Measurements from ENCODE around the gene GZMM.

The GZMM gene

DNA sequence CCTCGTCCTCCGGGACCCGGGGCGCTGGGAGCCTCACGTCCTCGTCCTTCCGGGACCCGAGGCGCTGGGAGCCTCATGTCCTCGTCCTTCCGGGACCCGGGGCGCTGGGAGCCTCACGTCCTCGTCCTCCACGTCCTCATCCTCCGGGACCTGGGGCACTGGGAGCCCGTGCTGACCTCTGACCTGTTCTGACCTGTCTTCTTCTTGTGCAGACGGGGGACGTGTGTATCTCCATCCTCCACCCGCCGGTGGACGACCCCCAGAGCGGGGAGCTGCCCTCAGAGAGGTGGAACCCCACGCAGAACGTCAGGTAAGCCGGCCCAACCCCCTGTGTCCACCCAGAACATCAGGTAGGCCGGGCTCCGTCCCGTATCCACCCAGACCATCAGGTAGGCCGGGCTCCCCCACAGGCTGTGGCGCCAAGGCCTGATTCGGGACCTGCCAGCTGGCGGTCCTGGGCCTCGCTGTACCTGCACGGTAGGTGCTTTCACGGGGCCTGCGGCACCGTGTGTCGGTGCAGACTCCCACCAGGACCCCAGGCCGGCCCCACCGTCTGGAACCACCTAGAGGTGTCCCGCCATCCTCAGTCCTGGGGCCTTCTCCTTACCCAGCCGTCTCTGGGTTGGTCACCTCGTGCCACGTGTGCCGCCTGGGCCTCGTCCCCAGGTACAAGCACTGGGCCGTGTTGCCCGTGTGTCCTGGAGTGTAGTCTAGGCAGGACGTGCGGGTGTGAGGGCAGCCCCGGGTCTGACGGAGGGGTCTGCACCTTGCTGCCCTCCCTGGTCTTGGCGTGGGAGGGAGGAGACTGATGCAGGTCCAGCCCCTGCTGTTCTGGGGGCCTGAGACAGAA is 7.6 kb upstream of the GZMM start:
- no peak overlapping the region for H3K4me3 ChIP-seq (ENCODE audit: low read depth, low read length)
- TF ChIP-seq, protein P1, sequence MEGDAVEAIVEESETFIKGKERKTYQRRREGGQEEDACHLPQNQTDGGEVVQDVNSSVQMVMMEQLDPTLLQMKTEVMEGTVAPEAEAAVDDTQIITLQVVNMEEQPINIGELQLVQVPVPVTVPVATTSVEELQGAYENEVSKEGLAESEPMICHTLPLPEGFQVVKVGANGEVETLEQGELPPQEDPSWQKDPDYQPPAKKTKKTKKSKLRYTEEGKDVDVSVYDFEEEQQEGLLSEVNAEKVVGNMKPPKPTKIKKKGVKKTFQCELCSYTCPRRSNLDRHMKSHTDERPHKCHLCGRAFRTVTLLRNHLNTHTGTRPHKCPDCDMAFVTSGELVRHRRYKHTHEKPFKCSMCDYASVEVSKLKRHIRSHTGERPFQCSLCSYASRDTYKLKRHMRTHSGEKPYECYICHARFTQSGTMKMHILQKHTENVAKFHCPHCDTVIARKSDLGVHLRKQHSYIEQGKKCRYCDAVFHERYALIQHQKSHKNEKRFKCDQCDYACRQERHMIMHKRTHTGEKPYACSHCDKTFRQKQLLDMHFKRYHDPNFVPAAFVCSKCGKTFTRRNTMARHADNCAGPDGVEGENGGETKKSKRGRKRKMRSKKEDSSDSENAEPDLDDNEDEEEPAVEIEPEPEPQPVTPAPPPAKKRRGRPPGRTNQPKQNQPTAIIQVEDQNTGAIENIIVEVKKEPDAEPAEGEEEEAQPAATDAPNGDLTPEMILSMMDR (IDR thresholded peaks at IDR 0.05; ENCODE audit: control insufficient read depth, extremely low read depth, insufficient read depth): no peak
- DNase-seq (ENCODE audit: low read depth): no peak

DNA sequence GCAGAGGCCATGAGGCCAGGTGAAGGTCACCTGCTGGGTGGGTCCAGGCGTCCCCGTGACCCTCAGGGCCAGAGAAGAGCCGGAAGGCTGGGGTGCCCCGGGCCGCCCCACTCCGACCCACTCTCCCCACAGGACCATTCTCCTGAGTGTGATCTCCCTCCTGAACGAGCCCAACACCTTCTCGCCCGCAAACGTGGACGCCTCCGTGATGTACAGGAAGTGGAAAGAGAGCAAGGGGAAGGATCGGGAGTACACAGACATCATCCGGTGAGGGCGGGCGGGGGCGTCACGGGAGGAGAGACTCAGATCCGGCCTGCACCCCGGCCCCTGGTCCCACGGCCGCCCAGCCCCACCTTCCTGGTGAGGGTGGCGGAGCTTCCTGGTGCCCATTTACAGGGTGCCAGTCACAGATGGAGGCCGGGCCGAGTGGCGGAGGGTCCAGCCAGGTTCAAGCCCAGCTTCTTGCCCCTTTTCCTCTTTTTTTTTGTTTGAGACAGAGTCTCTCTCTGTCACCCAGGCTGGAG is 6.9 kb upstream of the GZMM start:
- no peak for DNase-seq (ENCODE audit: low read depth)
- TF ChIP-seq, protein P1 (IDR thresholded peaks at IDR 0.05; ENCODE audit: control insufficient read depth, extremely low read depth, insufficient read depth): no peak

DNA sequence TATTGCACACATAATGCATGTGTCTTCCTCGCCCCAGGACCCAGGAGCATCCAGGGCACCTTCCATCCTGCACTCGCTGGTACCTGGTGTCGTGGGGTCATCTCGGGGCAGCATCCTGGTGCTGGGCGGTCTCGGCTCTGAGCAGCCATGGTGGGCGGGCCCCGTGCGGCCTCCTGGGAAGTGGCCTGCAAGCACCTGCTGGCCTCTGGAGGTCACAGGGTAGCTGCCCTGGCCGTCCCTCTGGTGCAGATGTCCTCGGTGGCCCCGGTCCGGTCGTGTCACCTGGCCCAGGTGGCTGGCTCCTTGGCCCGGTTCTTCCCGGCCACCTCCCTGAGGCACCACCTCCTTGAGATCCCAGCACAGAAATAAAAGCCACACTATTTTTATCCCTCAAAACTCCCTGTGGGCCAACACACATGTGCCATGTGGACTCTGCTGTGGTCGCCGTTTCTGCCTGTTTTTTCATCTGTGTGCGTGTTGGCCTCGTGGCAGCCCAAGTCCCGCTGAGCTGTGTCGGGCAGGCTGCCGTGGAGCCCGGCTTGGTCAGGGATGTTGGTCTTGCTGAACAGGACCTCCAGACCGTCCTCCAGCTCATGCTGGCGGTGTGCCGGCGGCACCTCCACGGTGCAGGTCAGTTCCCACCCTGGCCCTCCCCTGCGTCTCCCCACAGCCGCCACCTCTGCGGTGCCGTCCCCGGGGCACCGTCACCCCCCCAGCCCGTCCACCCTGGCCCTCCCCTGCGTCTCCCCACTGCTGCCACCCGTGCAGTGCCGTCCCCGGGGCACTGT is 5.0 kb upstream of the GZMM start:
- TF ChIP-seq, protein P1 (IDR thresholded peaks at IDR 0.05; ENCODE audit: control insufficient read depth, extremely low read depth, insufficient read depth): no peak
- no peak for DNase-seq (ENCODE audit: low read depth)
- no peak overlapping the region for H3K4me3 ChIP-seq (ENCODE audit: low read depth, low read length)

More for the DNA sequence above, 6.9 kb upstream of the GZMM start:
- no peak overlapping the region for H3K4me3 ChIP-seq (ENCODE audit: low read depth, low read length)

DNA sequence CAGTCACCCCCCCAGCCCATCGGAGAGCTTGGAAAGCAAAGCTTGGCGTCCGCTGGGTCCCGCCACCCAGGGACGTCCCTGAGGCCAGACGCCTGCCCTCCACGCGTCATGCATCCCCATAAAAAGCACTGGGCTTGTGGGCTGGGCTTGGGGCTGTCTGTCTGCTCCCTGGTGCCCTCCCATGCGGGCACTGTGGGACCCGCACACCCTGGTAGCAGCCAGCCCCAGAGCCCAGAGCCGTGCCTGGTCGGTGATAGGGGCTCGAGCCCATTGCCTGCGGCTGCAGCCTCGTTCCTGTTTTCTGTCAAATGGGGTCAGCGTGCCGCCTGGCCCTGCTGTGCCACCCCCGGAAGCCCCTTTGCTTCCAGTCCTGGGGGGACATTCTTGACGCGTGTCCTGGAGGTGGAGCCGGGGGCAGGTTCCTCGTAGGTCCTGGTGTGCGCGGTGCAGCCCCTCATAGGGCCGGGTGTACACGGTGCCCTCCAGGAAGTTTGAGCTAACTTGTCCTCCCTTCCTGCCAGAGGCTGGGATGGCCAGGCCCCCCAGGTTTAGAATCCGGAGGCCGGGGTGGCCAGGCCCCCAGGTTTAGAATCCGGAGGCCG is 4.3 kb upstream of the GZMM start:
- TF ChIP-seq, protein P1 (IDR thresholded peaks at IDR 0.05; ENCODE audit: control insufficient read depth, extremely low read depth, insufficient read depth): no peak
- no peak for DNase-seq (ENCODE audit: low read depth)
- no peak overlapping the region for H3K4me3 ChIP-seq (ENCODE audit: low read depth, low read length)

DNA sequence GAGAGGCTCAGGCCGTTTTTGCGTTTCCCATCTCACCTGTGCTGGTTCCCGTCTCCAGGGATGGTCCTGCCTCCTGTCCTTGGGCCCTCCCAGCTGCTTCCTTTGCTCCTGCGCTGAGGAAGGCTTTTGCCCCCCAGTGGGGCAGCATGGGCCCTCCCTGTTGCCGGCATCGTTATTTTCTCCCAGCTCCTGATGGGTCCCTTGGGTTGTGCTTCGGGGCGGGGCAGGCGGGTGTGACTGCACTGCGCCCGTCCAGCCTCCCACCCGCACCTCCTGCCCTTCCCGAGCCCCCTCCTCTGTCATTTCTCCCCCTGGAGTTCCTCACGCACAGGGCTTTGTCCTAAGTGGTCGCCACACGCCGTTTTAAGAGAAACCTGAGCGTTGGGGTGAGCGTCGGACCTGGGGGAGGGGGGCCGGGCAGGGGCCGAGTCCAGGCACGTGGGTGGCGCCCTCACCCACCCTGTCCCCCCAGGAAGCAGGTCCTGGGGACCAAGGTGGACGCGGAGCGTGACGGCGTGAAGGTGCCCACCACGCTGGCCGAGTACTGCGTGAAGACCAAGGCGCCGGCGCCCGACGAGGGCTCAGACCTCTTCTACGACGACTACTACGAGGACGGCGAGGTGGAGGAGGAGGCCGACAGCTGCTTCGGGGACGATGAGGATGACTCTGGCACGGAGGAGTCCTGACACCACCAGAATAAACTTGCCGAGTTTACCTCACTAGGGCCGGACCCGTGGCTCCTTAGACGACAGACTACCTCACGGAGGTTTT is 2.8 kb upstream of the GZMM start:
- no peak overlapping the region for H3K4me3 ChIP-seq (ENCODE audit: low read depth, low read length)
- DNase-seq (ENCODE audit: low read depth): no peak
- TF ChIP-seq, protein P1 (IDR thresholded peaks at IDR 0.05; ENCODE audit: control insufficient read depth, extremely low read depth, insufficient read depth): no peak

DNA sequence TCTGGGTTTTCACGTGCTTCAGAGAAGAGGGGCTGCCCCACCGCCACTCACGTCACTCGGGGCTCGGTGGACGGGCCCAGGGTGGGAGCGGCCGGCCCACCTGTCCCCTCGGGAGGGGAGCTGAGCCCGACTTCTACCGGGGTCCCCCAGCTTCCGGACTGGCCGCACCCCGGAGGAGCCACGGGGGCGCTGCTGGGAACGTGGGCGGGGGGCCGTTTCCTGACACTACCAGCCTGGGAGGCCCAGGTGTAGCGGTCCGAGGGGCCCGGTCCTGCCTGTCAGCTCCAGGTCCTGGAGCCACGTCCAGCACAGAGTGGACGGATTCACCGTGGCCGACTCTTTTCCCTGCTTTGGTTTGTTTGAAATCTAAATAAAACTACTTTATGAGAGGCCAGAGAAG is 2.2 kb upstream of the GZMM start:
- DNase-seq (ENCODE audit: low read depth): no peak
- TF ChIP-seq, protein P1 (IDR thresholded peaks at IDR 0.05; ENCODE audit: control insufficient read depth, extremely low read depth, insufficient read depth): no peak
- no peak overlapping the region for H3K4me3 ChIP-seq (ENCODE audit: low read depth, low read length)

Data from LNCaP clone FGC (cell line).